HTR-8/SVneo (cell line): ENCODE data around the gene MACROD2.
"Not testable (repeated sequence)": the region's sequence is repeated elsewhere in the genome, so short reads cannot be mapped to it uniquely, and the experiment has no call there.

Experiments used
- DNase-seq: peaks from one replicate; pipeline ENCODE4 v3.0.0; 2011; ENCODE audit warnings: low spot score, mixed read lengths; ENCODE audit not compliant: insufficient read length
- FAIRE-seq: peaks from 2 replicates; lab custom pipeline; 2011; peaks lifted over from hg19 to GRCh38; lab: Jason Lieb, UNC

The MACROD2 gene

GRCh38 chr20:15925376-15925775 lies 1930.1 kb downstream of the MACROD2 start:
- DNase-seq (no peak), FAIRE-seq (no peak)

DNA sequence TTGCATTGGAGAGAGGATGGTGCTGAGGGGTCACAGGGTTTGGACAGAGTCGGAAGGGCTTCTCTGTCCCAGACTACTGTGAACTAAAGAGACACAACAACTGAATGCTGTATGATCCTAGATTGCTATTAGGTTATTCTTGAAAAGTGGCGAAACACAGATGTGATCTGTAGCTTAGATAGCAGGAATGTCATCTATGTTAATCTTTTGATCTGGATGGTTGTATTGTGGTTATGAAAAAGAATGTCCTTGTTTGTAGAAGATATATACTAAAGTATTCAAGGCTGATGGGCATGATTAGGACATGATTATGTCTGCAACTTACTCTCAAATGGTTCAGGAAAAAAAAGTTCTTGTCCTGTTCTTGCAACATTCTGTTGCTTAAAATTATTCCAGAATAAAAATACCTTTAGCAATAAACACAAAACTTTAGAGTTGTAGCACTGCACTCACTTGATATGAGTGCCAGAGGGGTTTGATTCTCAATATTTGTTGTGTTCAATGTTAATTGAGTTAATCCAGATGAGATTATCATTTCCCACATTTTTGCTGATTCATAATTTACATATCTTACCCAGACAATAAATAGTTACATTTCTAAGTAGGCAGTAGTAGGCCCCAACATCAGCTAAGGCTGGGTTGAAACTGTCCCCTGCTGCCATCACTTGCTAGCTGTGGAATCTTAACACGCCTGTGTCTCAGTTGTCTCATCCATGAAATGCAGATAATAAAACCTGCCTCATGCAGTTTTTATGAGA lies 1932.8 kb downstream of the MACROD2 start:
- DNase-seq (no peak), FAIRE-seq (no peak)

DNA sequence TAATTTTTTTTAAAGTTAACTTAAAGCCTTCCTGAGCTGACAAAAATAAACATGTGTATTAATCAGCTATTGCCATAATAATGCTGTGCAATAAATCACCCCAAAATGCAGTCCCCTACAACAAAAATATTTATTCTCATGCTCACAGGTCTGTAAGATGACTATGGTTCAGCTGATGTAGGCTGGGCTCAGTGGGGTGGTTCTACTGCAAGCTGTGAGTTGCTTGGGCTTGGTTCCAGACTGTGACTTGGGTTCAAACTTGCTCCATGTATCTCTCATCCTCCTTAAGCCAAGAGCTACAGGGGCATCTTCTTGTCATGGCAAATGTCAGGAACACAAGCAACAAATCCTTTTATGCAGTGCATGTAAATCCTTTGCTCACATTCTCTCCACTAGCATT lies 1933.6 kb downstream of the MACROD2 start:
- FAIRE-seq = no peak

DNA sequence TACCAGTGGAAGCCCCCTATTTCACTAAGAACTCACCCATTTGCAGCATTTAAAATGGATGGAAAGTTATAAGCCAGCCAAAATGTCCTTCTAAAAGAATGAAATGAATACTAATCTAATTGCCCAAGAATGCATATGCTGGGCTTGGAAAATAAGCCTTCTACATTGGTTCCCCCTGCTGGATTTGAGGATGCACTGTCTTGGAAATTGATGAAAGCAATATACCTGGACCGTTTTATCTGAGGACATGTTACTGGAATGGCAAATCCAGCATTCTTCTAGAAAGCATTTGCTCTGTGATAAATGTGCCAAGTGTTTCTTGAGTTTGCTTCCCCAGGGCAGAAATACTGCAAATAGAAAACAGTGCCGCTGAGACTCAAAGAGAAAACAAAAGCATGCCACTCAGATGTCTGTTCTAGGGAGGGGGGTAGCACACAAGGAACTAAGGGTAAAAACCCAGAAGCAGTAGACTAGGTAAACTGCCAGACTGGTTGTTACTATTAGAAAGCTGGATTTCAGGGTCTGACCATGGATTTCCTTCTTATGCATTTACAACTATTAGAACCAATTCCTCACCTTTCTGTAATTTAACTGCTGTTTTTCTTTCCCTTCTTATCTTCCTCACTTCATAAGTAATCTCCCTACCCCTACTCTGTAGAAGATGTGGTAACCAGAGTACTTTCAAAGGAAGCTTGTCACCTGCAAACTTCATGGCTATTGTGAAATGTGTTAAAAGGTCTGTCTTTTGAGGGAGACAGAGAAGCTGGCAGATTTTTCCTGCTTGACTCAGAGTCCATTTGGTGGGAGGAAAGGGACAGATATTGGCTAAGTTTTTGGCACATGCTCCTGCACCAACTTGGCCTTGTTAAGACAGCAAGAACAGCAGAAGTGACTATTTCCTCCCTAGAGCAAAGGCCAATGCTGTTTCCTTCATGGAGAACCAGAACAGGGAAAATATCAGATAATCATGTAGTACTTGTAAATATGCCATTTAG lies 1935.3 kb downstream of the MACROD2 start:
- no peak for FAIRE-seq
- no peak for DNase-seq

More for the DNA sequence above, 1933.6 kb downstream of the MACROD2 start:
- no peak for DNase-seq

- DNase-seq (no peak), FAIRE-seq (no peak)
Measured at GRCh38 chr20:15931897-15932296, 1936.6 kb downstream of the MACROD2 start.

- no peak for FAIRE-seq
- no peak for DNase-seq
Measured at GRCh38 chr20:15937179-15937578, 1941.9 kb downstream of the MACROD2 start.

- no peak for FAIRE-seq
Measured at GRCh38 chr20:15938847-15939246, 1943.5 kb downstream of the MACROD2 start.

GRCh38 chr20:15940127-15940526 lies 1944.8 kb downstream of the MACROD2 start:
- DNase-seq = no peak
- FAIRE-seq = no peak

More at GRCh38 chr20:15938847-15939246, 1943.5 kb downstream of the MACROD2 start:
- DNase-seq = no peak

DNA sequence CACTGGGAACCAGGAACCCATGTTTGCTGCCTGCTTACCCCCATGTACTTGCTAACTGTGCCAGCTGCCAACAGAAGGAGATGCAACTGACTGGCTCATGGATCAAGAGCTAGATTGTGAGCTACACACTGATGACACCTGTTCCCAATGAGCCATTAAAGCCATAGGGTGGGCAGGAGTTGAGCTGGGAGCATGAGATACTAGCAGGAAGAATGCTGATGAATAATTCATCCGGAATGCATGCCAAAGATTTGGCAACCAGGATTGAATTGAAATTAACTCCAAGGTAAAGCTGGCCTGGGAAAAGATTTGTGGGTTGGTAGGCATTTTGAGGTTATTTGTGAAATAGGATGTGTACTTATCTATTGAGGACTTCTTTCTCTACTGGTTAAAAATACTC lies 1946.8 kb downstream of the MACROD2 start:
- no peak for FAIRE-seq
- DNase-seq = no peak

- DNase-seq (no peak), FAIRE-seq (no peak)
Measured at GRCh38 chr20:15945289-15945688, 1950.0 kb downstream of the MACROD2 start.

DNA sequence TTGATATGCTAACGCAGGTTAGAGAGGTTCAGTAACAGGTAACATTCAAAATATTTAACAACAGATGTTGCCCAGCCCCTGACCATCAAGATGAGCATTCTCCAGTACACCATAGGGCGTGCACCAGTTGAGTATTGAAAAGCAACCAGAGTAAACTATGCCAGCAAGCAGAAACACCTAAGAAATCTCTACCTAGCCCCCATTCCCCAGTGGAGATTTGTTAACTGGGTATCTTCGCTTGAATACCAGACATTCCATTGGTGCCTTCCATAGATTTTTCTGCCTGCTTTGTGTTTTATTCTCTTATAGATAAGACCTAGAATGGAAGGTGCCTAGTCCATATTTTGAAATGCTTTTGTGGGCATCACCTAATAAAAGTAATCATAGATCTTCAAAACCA lies 1954.1 kb downstream of the MACROD2 start:
- DNase-seq (no peak), FAIRE-seq (no peak)

DNA sequence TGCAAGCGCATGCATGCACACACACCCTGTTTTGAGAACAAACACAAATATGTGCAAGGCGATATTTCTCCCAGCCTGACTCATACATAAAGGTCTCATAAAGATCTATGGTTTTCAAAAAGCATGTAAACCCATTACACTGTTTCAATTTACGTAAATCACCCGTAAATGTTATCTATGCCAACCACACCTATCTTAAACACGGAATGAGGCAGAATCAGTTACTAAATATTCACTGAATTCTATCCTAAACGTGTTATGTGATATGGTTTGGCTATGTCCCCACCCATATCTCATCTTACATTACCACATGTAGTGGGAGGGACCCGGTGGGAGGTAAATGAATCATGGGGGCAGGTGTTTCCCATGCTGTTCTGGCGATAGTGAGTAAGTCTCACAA lies 1956.3 kb downstream of the MACROD2 start:
- DNase-seq = no peak
- FAIRE-seq = no peak

- no peak for FAIRE-seq
- no peak for DNase-seq
Measured at GRCh38 chr20:15958142-15958541, 1962.8 kb downstream of the MACROD2 start.

GRCh38 chr20:15965165-15965564 lies 1969.8 kb downstream of the MACROD2 start:
- FAIRE-seq = no peak
- no peak for DNase-seq

DNA sequence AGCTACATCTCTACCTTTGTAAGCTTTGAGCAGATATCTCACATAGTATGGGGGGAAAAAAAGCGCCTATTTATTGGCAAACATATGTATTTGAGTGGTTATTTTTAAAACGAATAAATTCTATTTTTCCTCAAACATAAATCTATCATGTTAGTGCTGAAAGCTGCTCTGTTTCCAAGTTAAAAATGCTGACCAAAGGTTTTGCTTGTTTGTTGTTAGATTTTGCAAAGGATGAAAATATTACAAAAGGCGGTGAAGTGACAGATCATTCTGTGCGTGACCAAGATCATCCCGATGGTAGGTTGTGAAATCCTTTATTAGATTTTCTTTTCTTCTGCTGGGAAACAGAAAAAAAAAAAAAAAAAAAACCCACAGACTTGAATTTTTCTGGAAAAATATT lies 1972.0 kb downstream of the MACROD2 start:
- FAIRE-seq (no peak), DNase-seq (no peak)

- FAIRE-seq = no peak
- DNase-seq = no peak
Measured at GRCh38 chr20:15976047-15976736, 1980.9 kb downstream of the MACROD2 start.

- no peak for FAIRE-seq
- DNase-seq = no peak
Measured at GRCh38 chr20:15977026-15977425, 1981.7 kb downstream of the MACROD2 start.

- DNase-seq (no peak), FAIRE-seq (no peak)
Measured at GRCh38 chr20:15977758-15978157, 1982.4 kb downstream of the MACROD2 start.

DNA sequence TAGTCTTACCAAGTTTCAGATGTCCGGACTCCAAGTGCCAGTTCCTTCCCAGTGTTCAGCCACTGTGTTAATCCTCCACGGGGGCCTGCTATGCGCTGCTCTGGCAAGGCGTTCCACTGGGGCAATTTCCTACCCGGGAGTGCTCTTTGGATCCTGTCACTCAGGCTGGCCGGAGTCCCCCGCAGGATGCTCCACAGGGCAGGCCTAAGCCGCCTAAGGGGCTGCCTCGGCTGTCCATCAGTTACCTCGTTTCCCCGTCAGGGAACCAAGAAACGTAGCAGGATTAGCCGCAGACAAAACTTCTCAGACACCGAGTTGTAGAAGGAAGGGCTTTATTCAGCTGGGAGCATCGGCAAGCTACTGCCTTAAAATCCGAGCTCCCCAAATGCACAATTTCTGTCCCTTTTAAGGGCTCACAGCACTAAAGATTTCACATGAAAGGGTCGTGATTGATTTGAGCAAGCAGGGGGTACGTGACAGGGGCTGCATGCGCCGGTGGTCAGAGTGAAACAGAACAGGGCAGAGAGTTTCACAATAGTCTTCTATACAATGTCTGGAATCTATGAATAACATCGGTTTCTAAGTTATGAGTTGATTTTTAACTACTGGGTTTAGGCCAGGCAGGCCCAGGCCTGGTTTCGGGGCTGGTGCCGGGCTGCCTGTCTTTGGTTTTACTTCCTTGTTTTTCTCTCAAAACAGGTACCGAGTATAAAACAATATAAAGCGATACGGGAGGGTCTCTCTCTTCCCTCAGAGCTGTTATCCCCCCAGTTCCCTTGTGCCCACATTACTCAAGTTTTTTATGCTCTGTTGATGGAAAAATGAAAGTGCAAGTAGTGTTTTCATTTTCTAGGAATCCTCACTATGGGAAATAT lies 1990.4 kb downstream of the MACROD2 start:
- FAIRE-seq, DNase-seq: not testable (repeated sequence)

- FAIRE-seq (no peak), DNase-seq (no peak)
Measured at GRCh38 chr20:15986690-15987089, 1991.4 kb downstream of the MACROD2 start.
